Lung (tissue), 12 donors: ENCODE results near the gene THSD7B. TPM values are rescaled to one million over a fixed set of nuclear protein-coding genes. Genes with fewer than 3 reads are reported as not detected.
A peak's percentile ranks its signal among the peaks of the same experiment; 100 is the strongest.
"Not testable (repeated sequence)": the region's sequence is repeated elsewhere in the genome, so short reads cannot be mapped to it uniquely, and the experiment has no call there.

Experiments
- ATAC-seq: fragments of 200-7000 bp; cut with Tn5 transposase; one replicate; pipeline ENCODE4 v1.9.1; 2020; ENCODE audit warnings: moderate number of reproducible peaks; ENCODE audit not compliant: insufficient read depth, low FRiP score
- DNase-seq, 3 donors: peaks; one replicate each; pipeline ENCODE4 v3.0.0-alpha.2; 2013 to 2017
- H3K27ac ChIP-seq, 2 donors: one replicate each; pipeline ENCODE4 v1.5.1; 2013; ENCODE audit warnings: mild to moderate bottlenecking in 2 of 2, moderate library complexity in 2 of 2, control low read depth in 1 of 2, inconsistent platforms in 1 of 2, low read depth in 1 of 2, low read length in 1 of 2
- H3K27me3 ChIP-seq, 3 donors: one replicate each; pipeline ENCODE4 v1.5.1; 2013; ENCODE audit warnings: low read length in 2 of 3; ENCODE audit not compliant: control insufficient read depth in 3 of 3, insufficient read depth in 3 of 3
- H3K36me3 ChIP-seq, 4 donors: one replicate each; pipeline ENCODE4 v1.5.1; 2013; ENCODE audit warnings: low read length in 4 of 4, mild to moderate bottlenecking in 1 of 4, moderate library complexity in 1 of 4; ENCODE audit not compliant: control insufficient read depth in 4 of 4, insufficient read depth in 4 of 4
- H3K4me1 ChIP-seq, 5 donors: one replicate each; pipeline ENCODE4 v1.5.1; 2013; ENCODE audit warnings: low read length in 5 of 5, mild to moderate bottlenecking in 2 of 5, moderate library complexity in 1 of 5; ENCODE audit not compliant: control insufficient read depth in 5 of 5, insufficient read depth in 5 of 5
- H3K4me3 ChIP-seq: one replicate; pipeline ENCODE4 v1.5.1; 2013; ENCODE audit warnings: mild to moderate bottlenecking, control low read depth, moderate library complexity
- H3K9ac ChIP-seq, 2 donors: one replicate each; pipeline ENCODE4 v1.5.1; 2013; ENCODE audit warnings: low read length in 2 of 2, control low read depth in 1 of 2; ENCODE audit not compliant: insufficient read depth in 1 of 2
- H3K9me3 ChIP-seq, 4 donors: one replicate each; pipeline ENCODE4 v1.5.1; 2013; ENCODE audit warnings: low read length in 3 of 4, mild to moderate bottlenecking in 1 of 4, moderate library complexity in 1 of 4; ENCODE audit not compliant: control insufficient read depth in 4 of 4, insufficient read depth in 3 of 4
- WGBS, 2 donors: extraction: QIAGEN DNeasy Blood & Tissue Kit; methylation state at CpG; one replicate each; pipeline ENCODE4 v1.1.7; 2013; 5-methylcytosine and 5-hydroxymethylcytosine counted together
- polyA plus RNA-seq, 2 donors: library from polyadenylated mRNA; stranded (reverse); fragments of 200-250 nt; gene quantifications; one replicate each; pipeline ENCODE4 v1.2.1, GENCODE V29; 2013
- total RNA-seq, 2 donors: library from RNA; depleted of rRNA in 1 of 2; stranded (reverse); fragments of >200 nt in 1 of 2; gene quantifications; one replicate each; pipeline ENCODE4 v1.2.1, GENCODE V29; 2014 to 2021
- TF ChIP-seq, protein P1 (sequence below): IDR thresholded peaks from 2 replicates; pipeline ENCODE4 v1.5.1; 2012; ENCODE audit warnings: mild to moderate bottlenecking; ENCODE audit errors: control extremely low read depth, extremely low read depth
- donor health status: control.
- donor health status: control.
- donor health status: Bipolar disorder and iron deficiency.
- donor health status: healthy.
- donor health status: DM: yes; HTN: yes; CAD: no.

THSD7B gene
- total and polyA plus RNA-seq, 4 donors = 0.03 to 8.2 (median 0.14) TPM

DNA sequence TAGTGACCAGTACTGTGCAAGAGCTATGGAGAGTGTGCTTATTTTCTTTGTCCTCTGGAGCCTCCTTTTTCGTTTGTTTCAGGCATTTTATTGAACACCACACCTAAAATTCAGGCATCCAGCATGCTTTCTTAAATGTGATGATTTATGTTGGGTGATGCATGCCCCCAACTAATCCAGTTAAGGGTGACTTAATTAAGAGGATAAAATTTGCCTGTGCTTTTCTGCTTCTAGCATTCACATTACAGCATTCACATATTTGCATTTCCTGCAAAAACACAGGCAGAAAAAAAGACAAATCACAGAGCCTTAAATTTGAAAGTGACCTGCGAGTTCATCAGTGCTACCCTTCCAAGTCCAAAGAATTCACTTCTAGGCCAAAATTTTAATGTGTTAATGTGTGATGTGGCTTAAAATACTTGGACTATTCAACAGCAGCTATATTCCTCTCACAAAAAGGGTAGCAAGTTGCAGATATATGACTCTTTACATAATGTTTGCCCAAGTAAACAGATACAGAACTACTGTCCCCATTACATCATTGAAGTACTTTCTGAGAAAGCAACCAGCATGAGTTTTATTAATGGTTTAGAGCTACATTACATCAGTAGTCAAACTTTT, 286.5 kb downstream of the THSD7B start:
- TF ChIP-seq, protein P1, sequence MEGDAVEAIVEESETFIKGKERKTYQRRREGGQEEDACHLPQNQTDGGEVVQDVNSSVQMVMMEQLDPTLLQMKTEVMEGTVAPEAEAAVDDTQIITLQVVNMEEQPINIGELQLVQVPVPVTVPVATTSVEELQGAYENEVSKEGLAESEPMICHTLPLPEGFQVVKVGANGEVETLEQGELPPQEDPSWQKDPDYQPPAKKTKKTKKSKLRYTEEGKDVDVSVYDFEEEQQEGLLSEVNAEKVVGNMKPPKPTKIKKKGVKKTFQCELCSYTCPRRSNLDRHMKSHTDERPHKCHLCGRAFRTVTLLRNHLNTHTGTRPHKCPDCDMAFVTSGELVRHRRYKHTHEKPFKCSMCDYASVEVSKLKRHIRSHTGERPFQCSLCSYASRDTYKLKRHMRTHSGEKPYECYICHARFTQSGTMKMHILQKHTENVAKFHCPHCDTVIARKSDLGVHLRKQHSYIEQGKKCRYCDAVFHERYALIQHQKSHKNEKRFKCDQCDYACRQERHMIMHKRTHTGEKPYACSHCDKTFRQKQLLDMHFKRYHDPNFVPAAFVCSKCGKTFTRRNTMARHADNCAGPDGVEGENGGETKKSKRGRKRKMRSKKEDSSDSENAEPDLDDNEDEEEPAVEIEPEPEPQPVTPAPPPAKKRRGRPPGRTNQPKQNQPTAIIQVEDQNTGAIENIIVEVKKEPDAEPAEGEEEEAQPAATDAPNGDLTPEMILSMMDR = no peak
- H3K9ac ChIP-seq = no peak overlapping the region
- no peak for ATAC-seq
- no peak overlapping the region for H3K27ac ChIP-seq
- H3K4me3 ChIP-seq = no peak overlapping the region
- no peaks in the 10 kb centered on the region for H3K4me1 ChIP-seq
- DNase-seq = no peak
- 58 to 63% methylated on average over 2 of the region's 2 CpGs for WGBS, 2 donors
- H3K27me3 ChIP-seq = no peaks in the 10 kb centered on the region
- H3K9me3 ChIP-seq = no peaks in the 10 kb centered on the region
- no peaks in the 10 kb centered on the region for H3K36me3 ChIP-seq

DNA sequence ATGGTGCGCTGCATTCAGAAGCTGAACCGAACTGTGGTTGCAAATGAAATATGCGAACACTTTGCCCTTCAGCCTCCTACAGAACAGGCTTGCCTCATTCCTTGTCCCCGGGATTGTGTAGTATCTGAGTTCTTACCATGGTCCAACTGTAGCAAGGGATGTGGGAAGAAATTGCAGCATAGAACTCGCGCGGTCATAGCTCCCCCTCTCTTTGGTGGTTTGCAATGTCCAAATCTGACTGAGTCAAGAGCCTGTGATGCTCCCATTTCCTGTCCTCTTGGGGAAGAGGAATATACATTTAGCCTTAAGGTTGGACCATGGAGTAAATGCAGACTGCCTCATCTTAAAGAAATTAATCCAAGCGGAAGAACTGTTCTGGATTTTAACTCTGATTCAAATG, 291.4 kb downstream of the THSD7B start:
- Histone ChIP-seq H3K27me3 (no peaks in the 10 kb centered on the region), H3K36me3 (no peaks in the 10 kb centered on the region), H3K4me3 (no peak overlapping the region), H3K4me1 (no peaks in the 10 kb centered on the region), H3K27ac (no peak overlapping the region), H3K9me3 (no peaks in the 10 kb centered on the region), H3K9ac (no peak overlapping the region)
- TF ChIP-seq, protein P1 = no peak
- DNase-seq (no peak), ATAC-seq (no peak)
- 91 to 93% methylated on average over 8 of the region's 8 CpGs for WGBS, 2 donors

DNA sequence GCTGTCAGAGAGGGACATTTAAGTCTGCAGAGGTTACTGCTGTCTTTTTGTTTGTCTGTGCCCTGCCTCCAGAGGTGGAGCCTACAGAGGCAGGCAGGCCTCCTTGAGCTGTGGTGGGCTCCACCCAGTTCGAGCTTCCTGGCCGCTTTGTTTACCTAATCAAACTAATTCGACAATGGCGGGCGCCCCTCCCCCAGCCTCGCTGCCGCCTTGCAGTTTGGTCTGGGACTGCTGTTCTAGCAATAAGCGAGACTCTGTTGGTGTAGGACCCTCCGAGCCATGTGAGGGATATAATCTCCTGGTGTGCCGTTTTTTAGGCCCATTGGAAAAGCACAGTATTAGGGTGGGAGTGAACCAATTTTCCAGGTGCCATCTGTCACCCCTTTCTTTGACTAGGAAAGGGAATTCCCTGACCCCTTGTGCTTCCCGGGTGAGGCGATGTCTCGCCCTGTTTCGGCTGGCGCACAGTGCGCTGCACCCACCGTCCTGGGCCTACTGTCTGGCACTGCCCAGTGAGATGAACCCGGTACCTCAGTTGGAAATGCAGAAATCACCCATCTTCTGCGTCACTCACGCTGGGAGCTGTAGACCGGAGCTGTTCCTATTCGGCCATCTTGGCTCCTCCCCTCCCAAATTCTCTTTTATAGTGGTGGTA, 310.9 kb downstream of the THSD7B start:
- H3K36me3 ChIP-seq, H3K9me3 ChIP-seq, H3K4me3 ChIP-seq, H3K27ac ChIP-seq, H3K4me1 ChIP-seq, H3K27me3 ChIP-seq, DNase-seq, H3K9ac ChIP-seq, ATAC-seq: not testable (repeated sequence)
- WGBS, 2 donors = 95 to 96% methylated on average over 21 to 22 of the region's 22 CpGs

DNA sequence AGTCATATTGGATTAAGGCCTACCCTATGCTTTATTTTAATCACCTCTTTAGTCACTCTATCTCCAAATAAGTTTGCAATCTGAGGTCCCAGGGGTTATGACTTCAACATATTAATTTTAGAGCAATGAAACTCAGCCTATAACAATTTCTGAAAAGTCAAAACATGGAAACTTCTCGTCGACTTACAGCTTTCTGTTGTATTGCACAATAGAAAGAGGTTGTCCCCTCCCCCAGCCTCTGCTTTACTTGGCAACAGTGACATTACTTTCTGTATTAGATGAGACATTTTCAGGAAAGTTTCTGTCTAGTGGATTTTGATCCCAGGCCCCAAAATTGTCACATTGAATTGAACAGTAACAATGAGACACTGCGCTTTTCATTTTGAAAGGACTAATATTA, 326.4 kb downstream of the THSD7B start:
- DNase-seq (peak in 1 of 3 donors; percentile 25), ATAC-seq (no peak)
- Histone ChIP-seq H3K4me3 (no peak overlapping the region), H3K27ac (no peak overlapping the region), H3K27me3 (no peaks in the 10 kb centered on the region), H3K36me3 (no peaks in the 10 kb centered on the region), H3K4me1 (no peaks in the 10 kb centered on the region), H3K9ac (no peak overlapping the region), H3K9me3 (no peaks in the 10 kb centered on the region)
- TF ChIP-seq, protein P1 = no peak
- WGBS, 2 donors = 63 to 76% methylated on average over 3 of the region's 3 CpGs
